H1 (cell line): Measurements from ENCODE around the gene PLAU. TPM values are rescaled to one million over a fixed set of nuclear protein-coding genes. Genes with fewer than 3 reads are reported as not detected.

Experiments used
- FOSL1 ChIP-seq: IDR thresholded peaks from 2 replicates; pipeline ENCODE4 v1.6.1; 2011; ENCODE audit warnings: mild to moderate bottlenecking, low read depth, low read length, moderate library complexity; ENCODE audit not compliant: insufficient read depth
- SIN3A ChIP-seq, 2 experiments: IDR thresholded peaks in 1 of 2; conservative IDR thresholded peaks in 1 of 2; 2 replicates each; pipeline ENCODE4 v1.6.1; 2011 to 2012; ENCODE audit warnings: low read length in 2 of 2, improper control_type of control experiment in 1 of 2, low read depth in 1 of 2, mild to moderate bottlenecking in 1 of 2
- polyA plus RNA-seq, 7 experiments: library from polyadenylated mRNA; depleted of rRNA in 3 of 7; stranded (reverse) in 5 of 7; unstranded in 2 of 7; fragments of >200 nt in 5 of 7; fragments of 200-250 nt in 2 of 7; gene quantifications; 1 replicate in 5 of 7; 2 replicates in 1 of 7; 4 replicates in 1 of 7; pipeline versions ENCODE4 v1.2.1 to v1.2.3, GENCODE V29; 2011 to 2013; ENCODE audit warnings: missing spikeins in 2 of 7, mixed read lengths in 2 of 7
- total RNA-seq: library from RNA; stranded (reverse); fragmentation: NEBNext Ultra II Directional; extraction: Animal tissue kit (Norgen Biotek cat#: 25700); gene quantifications from 2 replicates; pipeline ENCODE4 v1.2.1, GENCODE V29; 2021
- TF ChIP-seq, protein P1 (sequence below): fragments of 300-600 bp; sonication (generic); IDR thresholded peaks from 2 replicates; pipeline ENCODE4 v1.7.1; 2012; ENCODE audit warnings: low read length, moderate library complexity, mild to moderate bottlenecking, inconsistent platforms; ENCODE audit not compliant: insufficient replicate concordance
- TF ChIP-seq, protein P2 (sequence below), 3 experiments: IDR thresholded peaks; 1 replicate in 2 of 3; 2 replicates in 1 of 3; pipeline versions ENCODE4 v1.5.1 to v1.6.1; 2011; ENCODE audit warnings: low read length in 3 of 3, mild to moderate bottlenecking in 3 of 3, inconsistent platforms in 2 of 3, low read depth in 1 of 3, moderate library complexity in 1 of 3; ENCODE audit not compliant: insufficient read depth in 1 of 3; ENCODE audit errors: control extremely low read depth in 1 of 3
- TF ChIP-seq, protein P3 (sequence below): IDR thresholded peaks from 2 replicates; pipeline ENCODE4 v1.6.1; 2012; ENCODE audit warnings: low read length, inconsistent platforms

Gene PLAU
- total and polyA plus RNA-seq, 2 of the 8 experiments (the other 6 are each of a cell fraction or from before 2014, with no cell fraction given) = 16.2 to 26.1 TPM

DNA sequence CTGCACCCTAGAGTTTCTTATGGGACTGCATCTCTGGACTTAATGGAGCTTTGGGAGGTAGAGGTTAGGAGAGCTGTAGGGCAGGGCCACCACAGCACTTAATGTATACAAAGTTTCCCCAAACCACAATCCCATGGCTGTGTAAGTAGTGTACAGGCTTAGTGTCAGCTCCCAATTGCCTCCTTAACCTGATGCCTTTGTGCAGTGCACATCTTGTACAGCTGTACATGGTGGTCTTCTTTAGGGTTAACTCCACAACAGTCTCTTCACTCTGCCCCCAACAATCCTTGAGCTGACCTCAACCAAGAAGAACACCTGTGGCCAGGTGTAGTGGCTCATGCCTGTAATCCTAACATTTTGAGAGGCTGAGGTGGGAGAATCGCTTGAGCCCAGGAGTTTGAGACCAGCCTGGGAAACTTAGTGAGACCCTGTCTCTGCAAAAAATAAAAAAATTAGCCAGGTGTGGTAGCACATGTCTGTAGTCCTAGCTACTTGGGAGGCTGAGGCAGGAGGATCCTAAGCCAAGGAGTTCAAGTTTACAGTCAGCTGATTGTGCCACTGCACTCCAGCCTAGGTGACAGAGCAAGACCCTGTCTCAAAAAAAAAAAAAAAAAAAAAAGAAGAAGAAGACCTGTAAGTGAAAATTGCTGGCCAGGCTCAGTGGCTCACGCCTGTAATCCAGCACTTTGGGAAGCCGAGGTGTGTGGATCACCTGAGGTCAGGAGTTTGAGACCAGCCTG lies 6.8 kb downstream of the PLAU start (continued):
- TF ChIP-seq, protein P1, sequence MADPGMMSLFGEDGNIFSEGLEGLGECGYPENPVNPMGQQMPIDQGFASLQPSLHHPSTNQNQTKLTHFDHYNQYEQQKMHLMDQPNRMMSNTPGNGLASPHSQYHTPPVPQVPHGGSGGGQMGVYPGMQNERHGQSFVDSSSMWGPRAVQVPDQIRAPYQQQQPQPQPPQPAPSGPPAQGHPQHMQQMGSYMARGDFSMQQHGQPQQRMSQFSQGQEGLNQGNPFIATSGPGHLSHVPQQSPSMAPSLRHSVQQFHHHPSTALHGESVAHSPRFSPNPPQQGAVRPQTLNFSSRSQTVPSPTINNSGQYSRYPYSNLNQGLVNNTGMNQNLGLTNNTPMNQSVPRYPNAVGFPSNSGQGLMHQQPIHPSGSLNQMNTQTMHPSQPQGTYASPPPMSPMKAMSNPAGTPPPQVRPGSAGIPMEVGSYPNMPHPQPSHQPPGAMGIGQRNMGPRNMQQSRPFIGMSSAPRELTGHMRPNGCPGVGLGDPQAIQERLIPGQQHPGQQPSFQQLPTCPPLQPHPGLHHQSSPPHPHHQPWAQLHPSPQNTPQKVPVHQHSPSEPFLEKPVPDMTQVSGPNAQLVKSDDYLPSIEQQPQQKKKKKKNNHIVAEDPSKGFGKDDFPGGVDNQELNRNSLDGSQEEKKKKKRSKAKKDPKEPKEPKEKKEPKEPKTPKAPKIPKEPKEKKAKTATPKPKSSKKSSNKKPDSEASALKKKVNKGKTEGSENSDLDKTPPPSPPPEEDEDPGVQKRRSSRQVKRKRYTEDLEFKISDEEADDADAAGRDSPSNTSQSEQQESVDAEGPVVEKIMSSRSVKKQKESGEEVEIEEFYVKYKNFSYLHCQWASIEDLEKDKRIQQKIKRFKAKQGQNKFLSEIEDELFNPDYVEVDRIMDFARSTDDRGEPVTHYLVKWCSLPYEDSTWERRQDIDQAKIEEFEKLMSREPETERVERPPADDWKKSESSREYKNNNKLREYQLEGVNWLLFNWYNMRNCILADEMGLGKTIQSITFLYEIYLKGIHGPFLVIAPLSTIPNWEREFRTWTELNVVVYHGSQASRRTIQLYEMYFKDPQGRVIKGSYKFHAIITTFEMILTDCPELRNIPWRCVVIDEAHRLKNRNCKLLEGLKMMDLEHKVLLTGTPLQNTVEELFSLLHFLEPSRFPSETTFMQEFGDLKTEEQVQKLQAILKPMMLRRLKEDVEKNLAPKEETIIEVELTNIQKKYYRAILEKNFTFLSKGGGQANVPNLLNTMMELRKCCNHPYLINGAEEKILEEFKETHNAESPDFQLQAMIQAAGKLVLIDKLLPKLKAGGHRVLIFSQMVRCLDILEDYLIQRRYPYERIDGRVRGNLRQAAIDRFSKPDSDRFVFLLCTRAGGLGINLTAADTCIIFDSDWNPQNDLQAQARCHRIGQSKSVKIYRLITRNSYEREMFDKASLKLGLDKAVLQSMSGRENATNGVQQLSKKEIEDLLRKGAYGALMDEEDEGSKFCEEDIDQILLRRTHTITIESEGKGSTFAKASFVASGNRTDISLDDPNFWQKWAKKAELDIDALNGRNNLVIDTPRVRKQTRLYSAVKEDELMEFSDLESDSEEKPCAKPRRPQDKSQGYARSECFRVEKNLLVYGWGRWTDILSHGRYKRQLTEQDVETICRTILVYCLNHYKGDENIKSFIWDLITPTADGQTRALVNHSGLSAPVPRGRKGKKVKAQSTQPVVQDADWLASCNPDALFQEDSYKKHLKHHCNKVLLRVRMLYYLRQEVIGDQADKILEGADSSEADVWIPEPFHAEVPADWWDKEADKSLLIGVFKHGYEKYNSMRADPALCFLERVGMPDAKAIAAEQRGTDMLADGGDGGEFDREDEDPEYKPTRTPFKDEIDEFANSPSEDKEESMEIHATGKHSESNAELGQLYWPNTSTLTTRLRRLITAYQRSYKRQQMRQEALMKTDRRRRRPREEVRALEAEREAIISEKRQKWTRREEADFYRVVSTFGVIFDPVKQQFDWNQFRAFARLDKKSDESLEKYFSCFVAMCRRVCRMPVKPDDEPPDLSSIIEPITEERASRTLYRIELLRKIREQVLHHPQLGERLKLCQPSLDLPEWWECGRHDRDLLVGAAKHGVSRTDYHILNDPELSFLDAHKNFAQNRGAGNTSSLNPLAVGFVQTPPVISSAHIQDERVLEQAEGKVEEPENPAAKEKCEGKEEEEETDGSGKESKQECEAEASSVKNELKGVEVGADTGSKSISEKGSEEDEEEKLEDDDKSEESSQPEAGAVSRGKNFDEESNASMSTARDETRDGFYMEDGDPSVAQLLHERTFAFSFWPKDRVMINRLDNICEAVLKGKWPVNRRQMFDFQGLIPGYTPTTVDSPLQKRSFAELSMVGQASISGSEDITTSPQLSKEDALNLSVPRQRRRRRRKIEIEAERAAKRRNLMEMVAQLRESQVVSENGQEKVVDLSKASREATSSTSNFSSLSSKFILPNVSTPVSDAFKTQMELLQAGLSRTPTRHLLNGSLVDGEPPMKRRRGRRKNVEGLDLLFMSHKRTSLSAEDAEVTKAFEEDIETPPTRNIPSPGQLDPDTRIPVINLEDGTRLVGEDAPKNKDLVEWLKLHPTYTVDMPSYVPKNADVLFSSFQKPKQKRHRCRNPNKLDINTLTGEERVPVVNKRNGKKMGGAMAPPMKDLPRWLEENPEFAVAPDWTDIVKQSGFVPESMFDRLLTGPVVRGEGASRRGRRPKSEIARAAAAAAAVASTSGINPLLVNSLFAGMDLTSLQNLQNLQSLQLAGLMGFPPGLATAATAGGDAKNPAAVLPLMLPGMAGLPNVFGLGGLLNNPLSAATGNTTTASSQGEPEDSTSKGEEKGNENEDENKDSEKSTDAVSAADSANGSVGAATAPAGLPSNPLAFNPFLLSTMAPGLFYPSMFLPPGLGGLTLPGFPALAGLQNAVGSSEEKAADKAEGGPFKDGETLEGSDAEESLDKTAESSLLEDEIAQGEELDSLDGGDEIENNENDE = no peak
- TF ChIP-seq, protein P2, sequence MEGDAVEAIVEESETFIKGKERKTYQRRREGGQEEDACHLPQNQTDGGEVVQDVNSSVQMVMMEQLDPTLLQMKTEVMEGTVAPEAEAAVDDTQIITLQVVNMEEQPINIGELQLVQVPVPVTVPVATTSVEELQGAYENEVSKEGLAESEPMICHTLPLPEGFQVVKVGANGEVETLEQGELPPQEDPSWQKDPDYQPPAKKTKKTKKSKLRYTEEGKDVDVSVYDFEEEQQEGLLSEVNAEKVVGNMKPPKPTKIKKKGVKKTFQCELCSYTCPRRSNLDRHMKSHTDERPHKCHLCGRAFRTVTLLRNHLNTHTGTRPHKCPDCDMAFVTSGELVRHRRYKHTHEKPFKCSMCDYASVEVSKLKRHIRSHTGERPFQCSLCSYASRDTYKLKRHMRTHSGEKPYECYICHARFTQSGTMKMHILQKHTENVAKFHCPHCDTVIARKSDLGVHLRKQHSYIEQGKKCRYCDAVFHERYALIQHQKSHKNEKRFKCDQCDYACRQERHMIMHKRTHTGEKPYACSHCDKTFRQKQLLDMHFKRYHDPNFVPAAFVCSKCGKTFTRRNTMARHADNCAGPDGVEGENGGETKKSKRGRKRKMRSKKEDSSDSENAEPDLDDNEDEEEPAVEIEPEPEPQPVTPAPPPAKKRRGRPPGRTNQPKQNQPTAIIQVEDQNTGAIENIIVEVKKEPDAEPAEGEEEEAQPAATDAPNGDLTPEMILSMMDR (IDR thresholded peaks at IDR 0.05; ENCODE audit: control extremely low read depth in 1 of 3, insufficient read depth in 1 of 3, low read depth in 1 of 3, low read length in 3 of 3) = no peak
- TF ChIP-seq SIN3A (conservative IDR thresholded peaks at IDR 0.05 in 1 of 2, IDR thresholded peaks at IDR 0.05 in 1 of 2; ENCODE audit: low read depth in 1 of 2, low read length in 2 of 2) = no peak
- no peak for TF ChIP-seq FOSL1
- TF ChIP-seq, protein P3, sequence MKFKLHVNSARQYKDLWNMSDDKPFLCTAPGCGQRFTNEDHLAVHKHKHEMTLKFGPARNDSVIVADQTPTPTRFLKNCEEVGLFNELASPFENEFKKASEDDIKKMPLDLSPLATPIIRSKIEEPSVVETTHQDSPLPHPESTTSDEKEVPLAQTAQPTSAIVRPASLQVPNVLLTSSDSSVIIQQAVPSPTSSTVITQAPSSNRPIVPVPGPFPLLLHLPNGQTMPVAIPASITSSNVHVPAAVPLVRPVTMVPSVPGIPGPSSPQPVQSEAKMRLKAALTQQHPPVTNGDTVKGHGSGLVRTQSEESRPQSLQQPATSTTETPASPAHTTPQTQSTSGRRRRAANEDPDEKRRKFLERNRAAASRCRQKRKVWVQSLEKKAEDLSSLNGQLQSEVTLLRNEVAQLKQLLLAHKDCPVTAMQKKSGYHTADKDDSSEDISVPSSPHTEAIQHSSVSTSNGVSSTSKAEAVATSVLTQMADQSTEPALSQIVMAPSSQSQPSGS = no peak
